HCT116 (cell line): Measurements from ENCODE around the gene CES1.

Experiments used
- ATF3 ChIP-seq: IDR thresholded peaks from 2 replicates; pipeline ENCODE4 v1.6.1; 2012
- CTCF ChIP-seq, 3 experiments: fragments of 200-600 bp in 1 of 3; sonication (generic) in 1 of 3; IDR thresholded peaks in 2 of 3; conservative IDR thresholded peaks in 1 of 3; 2 replicates each; pipeline ENCODE4 v1.5.1; 2012 to 2017; ENCODE audit warnings: low read depth in 2 of 3, low read length in 2 of 3, antibody characterized with exemption in 1 of 3, borderline replicate concordance in 1 of 3, control low read depth in 1 of 3, mild to moderate bottlenecking in 1 of 3, mixed read lengths in 1 of 3, mixed run types in 1 of 3, moderate library complexity in 1 of 3; ENCODE audit not compliant: insufficient read depth in 1 of 3
- EGR1 ChIP-seq: IDR thresholded peaks from 2 replicates; pipeline ENCODE4 v1.6.1; 2012; ENCODE audit warnings: low read depth
- EZH2 ChIP-seq: fragments of 200-600 bp; sonication (generic); IDR thresholded peaks from 2 replicates; pipeline ENCODE4 v1.6.1; 2017; ENCODE audit warnings: antibody characterized with exemption, mixed run types
- MAX ChIP-seq: IDR thresholded peaks from 2 replicates; pipeline ENCODE4 v1.6.1; 2012
- POLR2A ChIP-seq: IDR thresholded peaks from 2 replicates; pipeline ENCODE4 v1.7.0; 2011; ENCODE audit warnings: borderline replicate concordance; ENCODE audit not compliant: insufficient read depth, insufficient read length; ENCODE audit errors: extremely low read depth
- POLR2AphosphoS5 ChIP-seq: IDR thresholded peaks from 2 replicates; pipeline ENCODE4 v1.6.1; 2011; ENCODE audit warnings: mild to moderate bottlenecking, low read depth, low read length, moderate library complexity
- RAD21 ChIP-seq: IDR thresholded peaks from 2 replicates; pipeline ENCODE4 v1.6.1; 2012; ENCODE audit warnings: low read depth, mild to moderate bottlenecking
- REST ChIP-seq: IDR thresholded peaks from 2 replicates; pipeline ENCODE4 v1.6.1; 2012; ENCODE audit warnings: low read depth
- SP1 ChIP-seq: IDR thresholded peaks from 2 replicates; pipeline ENCODE4 v1.6.1; 2012; ENCODE audit warnings: low read depth
- SRF ChIP-seq: IDR thresholded peaks from 2 replicates; pipeline ENCODE4 v1.6.1; 2012; ENCODE audit warnings: low read depth
- TCF7L2 ChIP-seq: IDR thresholded peaks from 2 replicates; pipeline ENCODE4 v1.7.0; 2011; ENCODE audit warnings: borderline replicate concordance, inconsistent platforms; ENCODE audit not compliant: insufficient read depth, insufficient read length; ENCODE audit errors: extremely low read depth
- ZFX ChIP-seq: fragments of 450-650 bp; IDR thresholded peaks from 2 replicates; pipeline ENCODE4 v1.6.1; 2017

GRCh38 chr16:55821210-55821609 is 11.7 kb downstream of the CES1 start:
- TF ChIP-seq POLR2AphosphoS5, result no peak
- no peak for TF ChIP-seq EZH2
- no peak for TF ChIP-seq CTCF (IDR thresholded peaks at IDR 0.05 in 2 of 3, conservative IDR thresholded peaks at IDR 0.05 in 1 of 3; ENCODE audit: borderline replicate concordance in 1 of 3, insufficient read depth in 1 of 3, low read depth in 2 of 3, low read length in 2 of 3)
- no peak for TF ChIP-seq TCF7L2
- no peak for TF ChIP-seq RAD21
- TF ChIP-seq ZFX, result no peak
- TF ChIP-seq SP1, result no peak
- no peak for TF ChIP-seq EGR1
- no peak for TF ChIP-seq REST
- no peak for TF ChIP-seq POLR2A
- TF ChIP-seq ATF3, result no peak
- no peak for TF ChIP-seq SRF
- TF ChIP-seq MAX, result no peak
